ENCODE measurements around the gene TMEM184A. TPM values are rescaled to one million over a fixed set of nuclear protein-coding genes. Genes with fewer than 3 reads are reported as not detected.

TMEM184A gene
- total and polyA plus RNA-seq, 2 of the 13 experiments (the other 11 are each of a cell fraction or from before 2014, with no cell fraction given) = 9.5 to 20.4 TPM

- no peak for TF ChIP-seq ZNF343 (CRISPR knock-in tag; IDR thresholded peaks at IDR 0.05)
- TF ChIP-seq ZSCAN9 (CRISPR knock-in tag; IDR thresholded peaks at IDR 0.05; ENCODE audit: borderline replicate concordance) = no peak
- no peak for TF ChIP-seq ZSCAN5A (CRISPR knock-in tag; IDR thresholded peaks at IDR 0.05; ENCODE audit: borderline replicate concordance)
- no peak for TF ChIP-seq BORCS8-MEF2B (CRISPR knock-in tag; IDR thresholded peaks at IDR 0.05)
- no peak for TF ChIP-seq BRD4 (CRISPR knock-in tag; IDR thresholded peaks at IDR 0.05)
- no peak for TF ChIP-seq ZSCAN30 (CRISPR knock-in tag; IDR thresholded peaks at IDR 0.05)
- TF ChIP-seq ZKSCAN8 (CRISPR knock-in tag; IDR thresholded peaks at IDR 0.05; ENCODE audit: borderline replicate concordance) = no peak
- TF ChIP-seq ATAD3A (CRISPR knock-in tag; IDR thresholded peaks at IDR 0.05) = no peak
- TF ChIP-seq, protein P1, sequence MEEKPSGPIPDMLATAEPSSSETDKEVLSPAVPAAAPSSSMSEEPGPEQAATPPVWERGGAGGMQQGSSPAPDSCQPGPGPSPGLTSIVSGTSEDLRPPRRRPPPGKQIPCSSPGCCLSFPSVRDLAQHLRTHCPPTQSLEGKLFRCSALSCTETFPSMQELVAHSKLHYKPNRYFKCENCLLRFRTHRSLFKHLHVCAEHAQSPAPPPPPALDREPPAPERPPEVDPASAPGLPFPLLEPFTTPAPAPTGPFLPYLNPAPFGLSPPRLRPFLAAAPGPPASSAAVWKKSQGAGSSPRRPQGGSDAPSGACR (CRISPR knock-in tag; IDR thresholded peaks at IDR 0.05) = no peak
- 0 out of 2 replicates have a peak, but pooled peaks have one; percentile 34 for TF ChIP-seq ZNF350 (CRISPR knock-in tag; IDR thresholded peaks at IDR 0.05; ENCODE audit: borderline replicate concordance, low read depth)
- no peak for TF ChIP-seq ZNF225 (CRISPR knock-in tag; IDR thresholded peaks at IDR 0.05)
- no peak for TF ChIP-seq ZNF256 (CRISPR knock-in tag; conservative IDR thresholded peaks at IDR 0.05)
- TF ChIP-seq SATB2 (CRISPR knock-in tag; IDR thresholded peaks at IDR 0.05) = no peak
- no peak for TF ChIP-seq NFYC (CRISPR knock-in tag; IDR thresholded peaks at IDR 0.05)
- no peak for TF ChIP-seq DR1 (CRISPR knock-in tag; IDR thresholded peaks at IDR 0.05)
- no peak for TF ChIP-seq MBD4 (IDR thresholded peaks at IDR 0.05; ENCODE audit: borderline replicate concordance, low read length)
- TF ChIP-seq ZNF766 (CRISPR knock-in tag; IDR thresholded peaks at IDR 0.05; ENCODE audit: borderline replicate concordance) = no peak
- no peak for TF ChIP-seq SMAD9 (CRISPR knock-in tag; IDR thresholded peaks at IDR 0.05)
- no peak for TF ChIP-seq ZNF629 (CRISPR knock-in tag; conservative IDR thresholded peaks at IDR 0.05)
- TF ChIP-seq ISL2 (CRISPR knock-in tag; IDR thresholded peaks at IDR 0.05) = 0 out of 2 replicates have a peak, but pooled peaks have one; percentile 40
- TF ChIP-seq ZNF10 (CRISPR knock-in tag; IDR thresholded peaks at IDR 0.05; ENCODE audit: borderline replicate concordance, low read depth) = no peak
- no peak for TF ChIP-seq ZNF20 (CRISPR knock-in tag; IDR thresholded peaks at IDR 0.05)
- no peak for TF ChIP-seq GMEB2 (CRISPR knock-in tag; IDR thresholded peaks at IDR 0.05; ENCODE audit: low read depth)
- no peak for TF ChIP-seq ZNF451 (CRISPR knock-in tag; IDR thresholded peaks at IDR 0.05)
- TF ChIP-seq ZNF317 (CRISPR knock-in tag; IDR thresholded peaks at IDR 0.05) = no peak
- no peak for TF ChIP-seq NFKBIZ (CRISPR knock-in tag; IDR thresholded peaks at IDR 0.05)
- no peak for TF ChIP-seq ARHGAP35 (CRISPR knock-in tag; IDR thresholded peaks at IDR 0.05; ENCODE audit: borderline replicate concordance)
- TF ChIP-seq GFI1 (CRISPR knock-in tag; IDR thresholded peaks at IDR 0.05; ENCODE audit: borderline replicate concordance) = peak; percentile 69; the same call in 1 of the 2 replicates
- TF ChIP-seq ZNF224 (CRISPR knock-in tag; IDR thresholded peaks at IDR 0.05) = no peak
These were observed 23.4 kb downstream of the TMEM184A start (continued) for GRCh38 chr7:1532456-1533254.

Measured in HepG2 (cell line).